ENCODE data around the gene SVIL.

- TF ChIP-seq CTCF (conservative IDR thresholded peaks at IDR 0.05) (no peak), EZH2 (IDR thresholded peaks at IDR 0.05; ENCODE audit: low read depth) (no peak)
Measured at GRCh38 chr10:29414501-29414900, 220.3 kb downstream of the SVIL start.
